Pancreas (tissue), 10 donors: ENCODE results near the gene OSBPL10. TPM values are rescaled to one million over a fixed set of nuclear protein-coding genes. Genes with fewer than 3 reads are reported as not detected.

Experiments used
- ATAC-seq, 4 donors: fragments of 200-7000 bp; cut with Tn5 transposase; one replicate each; pipeline versions ENCODE4 v1.8.0 to v1.9.1; 2020; ENCODE audit warnings: mild to moderate bottlenecking in 4 of 4, moderate library complexity in 4 of 4
- DNase-seq, 6 donors: peaks; one replicate each; pipeline ENCODE4 v3.0.0-alpha.2; 2020
- FAIRE-seq: peaks from 2 replicates; lab custom pipeline; 2012; peaks lifted over from hg19 to GRCh38; lab: Jason Lieb, UNC
- H3K27ac ChIP-seq, 4 donors: fragments of 200-600 bp; sonication (generic); 1 replicate in 3 of 4; 2 replicates in 1 of 4; pipeline versions ENCODE4 v1.5.0 to v1.8.0; 2020
- H3K27me3 ChIP-seq, 4 donors: fragments of 200-600 bp; one replicate each; pipeline ENCODE4 v1.8.0; 2021
- H3K36me3 ChIP-seq, 3 donors: fragments of 200-600 bp; sonication (generic) in 1 of 3; one replicate each; pipeline versions ENCODE4 v1.5.0 to v1.8.0; 2020 to 2021
- H3K4me1 ChIP-seq, 3 donors: fragments of 200-600 bp; one replicate each; pipeline ENCODE4 v1.8.0; 2021
- H3K4me3 ChIP-seq, 4 donors: fragments of 200-600 bp; sonication (generic) in 2 of 4; one replicate each; pipeline versions ENCODE4 v1.5.0 to v1.8.0; 2020 to 2021
- H3K9me3 ChIP-seq, 4 donors: fragments of 200-600 bp; one replicate each; pipeline ENCODE4 v1.8.0; 2021
- CTCF ChIP-seq, 4 donors: fragments of 200-600 bp; sonication (generic) in 3 of 4; IDR thresholded peaks; one replicate each; pipeline versions ENCODE4 v1.5.0 to v1.8.0; 2021; ENCODE audit warnings: antibody characterized with exemption in 4 of 4
- WGBS, 2 donors: extraction: QIAGEN DNeasy Blood & Tissue Kit; methylation state at CpG; one replicate each; pipeline ENCODE4 v1.1.7; 2013; 5-methylcytosine and 5-hydroxymethylcytosine counted together
- intact Hi-C, 3 donors: fragments of 100-400 bp; cut with DNase I; formaldehyde crosslinking; loops; one replicate each; pipeline versions ENCODE4 v1.11.1 to v1.14.2; 2022
- polyA plus RNA-seq, 2 donors: library from polyadenylated mRNA; stranded (reverse); fragments of 200-250 nt; gene quantifications; one replicate each; pipeline ENCODE4 v1.2.3, GENCODE V29; 2013
- total RNA-seq, 6 donors: library from RNA; stranded (reverse); fragmentation: NEBNext Ultra II Directional in 4 of 6; extraction: Animal tissue kit (Norgen Biotek cat#: 25700) in 4 of 6; gene quantifications; one replicate each; pipeline versions ENCODE4 v1.2.1 to v1.2.4, GENCODE V29; 2021 to 2023
- donor health status: healthy with polysubstance abuse.
- donor health status: DM: no; HTN: no; CAD: no; lungs with moderate emphysema.
- donor health status: DM: no; HTN: no; CAD: no.
- donor health status: control.
- donor health status: control.
- donor health status: Bipolar disorder and iron deficiency.
- donor health status: DM: yes; HTN: yes; CAD: no.
- donor health status: DM: no; HTN: no; CAD: no.
- donor health status: DM: no; HTN: no; CAD: no.
- donor health status: DM: yes; HTN: yes; CAD: no.

Gene OSBPL10
- total and polyA plus RNA-seq, 8 donors = 0.57 to 4.0 (median 2.2) TPM

GRCh38 chr3:31753050-31753425 is 228.0 kb downstream of the OSBPL10 start:
- intact Hi-C loops = no loop called here
- Histone ChIP-seq H3K4me1 (no peaks in the 10 kb centered on the region), H3K4me3 (no peak overlapping the region), H3K9me3 (no peaks in the 10 kb centered on the region), H3K36me3 (no peaks in the 10 kb centered on the region), H3K27me3 (no peaks in the 10 kb centered on the region), H3K27ac (no peak overlapping the region)
- 94 to 98% methylated on average over 7 of the region's 7 CpGs for WGBS, 2 donors
- DNase-seq (no peak), ATAC-seq (no peak), FAIRE-seq (no peak)
- no peak for TF ChIP-seq CTCF (IDR thresholded peaks at IDR 0.05)

DNA sequence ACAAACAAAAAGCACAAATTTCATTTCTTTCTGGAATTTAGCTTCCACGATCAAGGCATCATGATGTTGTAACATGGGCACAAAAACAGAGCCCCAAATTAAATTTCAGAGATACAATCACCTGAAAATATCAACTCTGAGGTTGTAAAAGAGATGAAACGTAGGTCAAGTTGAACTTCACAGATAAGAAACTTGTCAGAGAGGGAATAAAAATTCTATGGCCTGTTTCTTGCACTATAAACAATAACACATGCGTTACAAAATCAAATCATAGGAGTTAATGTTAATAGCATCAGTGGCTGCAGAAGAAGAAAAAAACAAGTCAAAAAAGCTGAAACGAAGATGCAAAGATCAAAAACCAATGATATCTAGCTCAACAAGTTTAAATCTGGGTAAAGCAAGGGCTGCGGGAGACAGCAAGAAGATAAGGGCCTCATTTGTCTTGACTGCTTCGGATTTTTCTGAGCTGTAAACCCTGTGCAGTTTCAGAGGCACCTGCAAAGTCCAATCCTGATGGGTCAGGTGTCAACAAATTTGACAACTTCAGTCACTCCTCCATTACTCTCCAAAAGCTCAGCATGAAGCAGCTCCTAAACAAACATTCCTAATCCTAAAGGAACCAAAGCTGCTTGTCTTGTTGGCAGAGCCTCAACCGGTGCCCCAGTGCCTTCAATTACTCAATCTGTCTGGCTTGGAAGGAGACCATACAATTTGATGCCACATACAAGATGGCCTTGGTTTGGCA is 228.6 kb downstream of the OSBPL10 start:
- H3K36me3 ChIP-seq = no peaks in the 10 kb centered on the region
- intact Hi-C loops = no loop called here
- H3K27ac ChIP-seq = no peak overlapping the region
- no peaks in the 10 kb centered on the region for H3K27me3 ChIP-seq
- no peak for TF ChIP-seq CTCF (IDR thresholded peaks at IDR 0.05)
- H3K9me3 ChIP-seq = no peaks in the 10 kb centered on the region
- no peaks in the 10 kb centered on the region for H3K4me1 ChIP-seq
- DNase-seq = no peak
- WGBS, 2 donors = 78 to 80% methylated on average over 7 of the region's 7 CpGs
- no peak for ATAC-seq
- H3K4me3 ChIP-seq = no peak overlapping the region
- no peak for FAIRE-seq

DNA sequence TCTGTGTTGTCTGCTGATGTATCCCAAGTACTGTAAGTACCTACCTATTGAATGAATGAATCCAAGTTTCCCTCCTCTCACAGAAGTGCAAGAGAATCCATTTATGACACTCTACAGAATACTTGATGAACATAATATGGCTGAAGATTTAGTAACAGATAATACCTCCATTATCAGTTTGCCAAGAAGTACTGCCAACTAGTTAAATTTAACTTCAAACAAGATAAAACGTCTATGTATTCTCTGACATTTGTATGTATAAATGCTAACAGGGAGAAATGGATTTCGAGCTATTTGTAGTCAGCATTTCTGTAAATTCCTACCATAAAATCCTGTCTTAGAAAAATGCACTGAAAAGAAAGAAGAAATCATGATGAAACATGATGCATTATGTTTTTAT is 230.7 kb downstream of the OSBPL10 start:
- Histone ChIP-seq H3K9me3 (no peaks in the 10 kb centered on the region), H3K36me3 (no peaks in the 10 kb centered on the region), H3K27me3 (no peaks in the 10 kb centered on the region), H3K4me3 (no peak overlapping the region), H3K4me1 (no peaks in the 10 kb centered on the region), H3K27ac (no peak overlapping the region)
- WGBS, 2 donors = 43 to 44% methylated on average over 2 of the region's 2 CpGs
- DNase-seq = no peak
- intact Hi-C loops = no loop called here
- no peak for ATAC-seq
- FAIRE-seq = no peak
- TF ChIP-seq CTCF (IDR thresholded peaks at IDR 0.05) = no peak

GRCh38 chr3:31748933-31749295 is 232.1 kb downstream of the OSBPL10 start:
- no peak for FAIRE-seq
- intact Hi-C loops = no loop called here
- H3K4me3 ChIP-seq = no peak overlapping the region
- H3K36me3 ChIP-seq = no peaks in the 10 kb centered on the region
- no peaks in the 10 kb centered on the region for H3K9me3 ChIP-seq
- H3K27ac ChIP-seq = no peak overlapping the region
- H3K4me1 ChIP-seq = no peaks in the 10 kb centered on the region
- no peak for TF ChIP-seq CTCF (IDR thresholded peaks at IDR 0.05)
- whole genome bisulfite sequencing, 2 donors = 71 to 73% methylated on average over 5 of the region's 5 CpGs
- no peak for ATAC-seq
- no peak for DNase-seq
- no peaks in the 10 kb centered on the region for H3K27me3 ChIP-seq

DNA sequence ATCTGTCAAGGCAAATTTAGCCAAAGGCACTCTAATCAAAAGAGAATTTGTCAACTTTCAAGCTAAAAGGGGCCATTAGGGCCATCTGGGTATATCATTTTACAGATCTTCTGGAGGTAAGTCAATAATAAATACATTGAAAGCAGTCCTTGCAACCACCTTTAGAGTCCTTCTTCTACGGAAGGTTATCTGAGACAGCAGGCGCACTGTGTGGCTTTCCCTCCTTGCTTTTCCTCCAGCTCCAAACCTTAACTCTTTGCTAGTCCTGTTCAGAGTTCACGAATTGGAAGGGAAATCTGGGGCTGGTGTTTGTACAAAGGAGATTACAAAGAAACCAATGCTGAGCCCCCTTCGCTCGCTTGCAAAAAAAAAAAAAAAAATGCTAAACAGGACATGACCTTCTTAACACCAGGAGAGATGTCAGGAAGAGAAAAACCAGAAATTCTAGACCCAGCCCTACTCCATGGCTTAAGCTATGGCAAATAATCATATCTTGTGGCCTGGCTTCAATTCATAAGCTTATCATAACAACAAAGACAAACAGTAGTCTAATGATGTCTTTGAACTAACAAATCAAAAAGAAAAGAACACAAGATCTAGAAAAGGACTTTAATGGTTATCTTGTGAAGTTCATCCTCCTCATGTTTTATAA is 232.7 kb downstream of the OSBPL10 start:
- ATAC-seq (no peak), FAIRE-seq (no peak), DNase-seq (no peak)
- TF ChIP-seq CTCF (IDR thresholded peaks at IDR 0.05) = no peak
- Histone ChIP-seq H3K4me1 (no peaks in the 10 kb centered on the region), H3K27ac (no peak overlapping the region), H3K4me3 (no peak overlapping the region), H3K36me3 (no peaks in the 10 kb centered on the region), H3K9me3 (no peaks in the 10 kb centered on the region), H3K27me3 (no peaks in the 10 kb centered on the region)
- intact Hi-C loops = no loop called here
- 42 to 47% methylated on average over 5 of the region's 5 CpGs for WGBS, 2 donors
